Measurements from ENCODE around the gene SMIM20.

GRCh38 chr4:25875281-25875745 lies 38.7 kb upstream of the SMIM20 start:
- TF ChIP-seq CTCF (IDR thresholded peaks at IDR 0.05) = no peak
- no peak for TF ChIP-seq POLR2A (IDR thresholded peaks at IDR 0.05)
